Measurements from ENCODE around the gene RHBDF1. TPM values are rescaled to one million over a fixed set of nuclear protein-coding genes. Genes with fewer than 3 reads are reported as not detected.

Gene RHBDF1
- total RNA-seq, 4 donors from 2014 or later: 11.9 to 179 (median 33.8) TPM

- in situ Hi-C loops (cut with MboI; ENCODE audit: low pct_ligation_motif_present in 1 of 4, low pct_unique_long_range_greater_than_20kb in 1 of 4, low sequenced_read_pairs in 3 of 4) (no loop called here), intact Hi-C loops (cut with DNase I; ENCODE audit: low total_unique reads) (no loop called here)
- Histone ChIP-seq H3K27ac (no peak overlapping the region), H3K4me1 (peaks cover 0 to 11% (median 8%) of the 10 kb centered on the region in 4 donors), H3K36me3 (peaks cover 0 to 12% (median 0%) of the 10 kb centered on the region in 4 donors), H3K9me3 (no peaks in the 10 kb centered on the region), H3K27me3 (no peaks in the 10 kb centered on the region), H3K4me3 (no peak overlapping the region)
- 76 to 85% methylated on average over 5 to 29 of the region's 29 CpGs for WGBS, 2 donors (ENCODE audit: low coverage in 1 of 2)
- no peak for TF ChIP-seq CTCF (IDR thresholded peaks at IDR 0.05)
- no peak for TF ChIP-seq EP300 (IDR thresholded peaks at IDR 0.05; ENCODE audit: low read depth)
- TF ChIP-seq POLR2AphosphoS5 (IDR thresholded peaks at IDR 0.05): no peak
- TF ChIP-seq POLR2A (IDR thresholded peaks at IDR 0.05): no peak
- DNase-seq: no peak
Measured at GRCh38 chr16:58491-59439, 13.7 kb downstream of the RHBDF1 start.

- no peak overlapping the region for H3K4me3 ChIP-seq
- no peak for DNase-seq
- TF ChIP-seq CTCF (IDR thresholded peaks at IDR 0.05) (no peak), POLR2AphosphoS5 (IDR thresholded peaks at IDR 0.05) (no peak), EP300 (IDR thresholded peaks at IDR 0.05; ENCODE audit: low read depth) (no peak), POLR2A (IDR thresholded peaks at IDR 0.05) (no peak)
- peaks cover 0 to 12% (median 0%) of the 10 kb centered on the region in 4 donors for H3K36me3 ChIP-seq
- 82 to 84% methylated on average over 3 to 8 of the region's 8 CpGs for WGBS, 2 donors (ENCODE audit: low coverage in 1 of 2)
- H3K27ac ChIP-seq: no peak overlapping the region
- peaks cover 0 to 11% (median 9%) of the 10 kb centered on the region in 4 donors for H3K4me1 ChIP-seq
- intact Hi-C loops (cut with DNase I; ENCODE audit: low total_unique reads) (no loop called here), in situ Hi-C loops (cut with MboI; ENCODE audit: low pct_ligation_motif_present in 1 of 4, low pct_unique_long_range_greater_than_20kb in 1 of 4, low sequenced_read_pairs in 3 of 4) (no loop called here)
- H3K9me3 ChIP-seq: no peaks in the 10 kb centered on the region
- H3K27me3 ChIP-seq: no peaks in the 10 kb centered on the region
Measured at GRCh38 chr16:57711-58110, 14.7 kb downstream of the RHBDF1 start.

GRCh38 chr16:56231-56927, 16.1 kb downstream of the RHBDF1 start:
- 91 to 100% methylated on average over 1 to 17 of the region's 17 CpGs for WGBS, 2 donors (ENCODE audit: low coverage in 1 of 2)
- H3K36me3 ChIP-seq: peaks cover 0 to 12% (median 0%) of the 10 kb centered on the region in 4 donors

More at GRCh38 chr16:56231-56927, 16.1 kb downstream of the RHBDF1 start:
- TF ChIP-seq POLR2AphosphoS5 (IDR thresholded peaks at IDR 0.05): no peak
- no peak for TF ChIP-seq EP300 (IDR thresholded peaks at IDR 0.05; ENCODE audit: low read depth)
- no peak for TF ChIP-seq CTCF (IDR thresholded peaks at IDR 0.05)
- no peak overlapping the region for H3K4me3 ChIP-seq
- H3K27ac ChIP-seq: no peak overlapping the region
- intact Hi-C loops (cut with DNase I; ENCODE audit: low total_unique reads) (no loop called here), in situ Hi-C loops (cut with MboI; ENCODE audit: low pct_ligation_motif_present in 1 of 4, low pct_unique_long_range_greater_than_20kb in 1 of 4, low sequenced_read_pairs in 3 of 4) (no loop called here)
- DNase-seq: no peak
- no peaks in the 10 kb centered on the region for H3K9me3 ChIP-seq
- H3K4me1 ChIP-seq: peaks cover 3 to 21% (median 9%) of the 10 kb centered on the region in 4 donors
- H3K27me3 ChIP-seq: no peaks in the 10 kb centered on the region

Data from transverse colon (tissue), 4 donors.